ENCODE results near the gene DDX49.
"Not testable (repeated sequence)": the region's sequence is repeated elsewhere in the genome, so short reads cannot be mapped to it uniquely, and the experiment has no call there.

DDX49 gene

GRCh38 chr19:18910801-18911436, 8.6 kb upstream of the DDX49 start:
- no peak for DNase-seq

- no peak for DNase-seq
These were observed 6.6 kb upstream of the DDX49 start for GRCh38 chr19:18912933-18913332.

- no peak for DNase-seq
These were observed 6.0 kb upstream of the DDX49 start for GRCh38 chr19:18913466-18913865.

- DNase-seq = no peak
These were observed 3.9 kb upstream of the DDX49 start for GRCh38 chr19:18915639-18916038.

GRCh38 chr19:18917593-18917992, 1.9 kb upstream of the DDX49 start:
- DNase-seq = not testable (repeated sequence)

GRCh38 chr19:18919900-18920214, 342 bp downstream of the DDX49 start:
- no peak for DNase-seq

GRCh38 chr19:18920400-18920799, 885 bp downstream of the DDX49 start:
- no peak for DNase-seq

- no peak for DNase-seq
These were observed 2.1 kb downstream of the DDX49 start for GRCh38 chr19:18921593-18921992.

- DNase-seq = no peak
These were observed 2.9 kb downstream of the DDX49 start for GRCh38 chr19:18922228-18922985.

GRCh38 chr19:18924684-18925213, 5.2 kb downstream of the DDX49 start:
- DNase-seq = no peak

- DNase-seq = no peak
These were observed 8.7 kb downstream of the DDX49 start for GRCh38 chr19:18928018-18928805.

- DNase-seq = no peak
These were observed 9.8 kb downstream of the DDX49 start for GRCh38 chr19:18929311-18929710.

GRCh38 chr19:18931316-18932162, 12.0 kb downstream of the DDX49 start:
- DNase-seq = no peak

- DNase-seq = peak; percentile 54
These were observed 12.8 kb downstream of the DDX49 start for GRCh38 chr19:18932216-18932841.

- no peak for DNase-seq
These were observed 13.8 kb downstream of the DDX49 start for GRCh38 chr19:18933297-18933696.

GRCh38 chr19:18939163-18939562, 19.6 kb downstream of the DDX49 start:
- no peak for DNase-seq

GRCh38 chr19:18939922-18940768, 20.6 kb downstream of the DDX49 start:
- no peak for DNase-seq

GRCh38 chr19:18940769-18941627, 21.5 kb downstream of the DDX49 start, which contains the start of gene HOMER3:
TSS of gene HOMER3 (minus strand) at chr19:18941217. CDS start at chr19:18938982, 2,235 bp downstream.
- peak; percentile 39 for DNase-seq

- DNase-seq = no peak
These were observed 22.3 kb downstream of the DDX49 start for GRCh38 chr19:18941628-18942354.
